ENCODE data around the gene CC2D2A.

The CC2D2A gene

DNA sequence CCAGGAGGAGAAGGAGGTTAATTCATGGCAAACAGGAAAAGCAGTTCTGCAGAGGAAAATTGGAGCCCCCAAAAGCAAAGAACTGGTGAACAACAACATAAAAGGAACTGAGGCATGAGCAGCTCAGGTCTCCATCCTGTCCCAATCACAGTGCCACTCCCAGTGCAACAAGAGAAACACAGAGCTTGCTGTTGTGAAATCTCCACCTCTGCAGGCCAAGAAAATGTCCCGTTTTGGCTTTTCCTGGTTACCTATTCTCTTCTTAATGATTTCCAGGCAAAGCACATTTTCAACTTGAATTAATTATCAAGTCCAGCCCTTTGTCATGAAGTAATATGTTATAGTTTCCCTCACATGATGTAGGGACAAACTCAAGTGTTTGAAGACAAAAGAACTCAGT is 41.1 kb upstream of the CC2D2A start:
- Histone ChIP-seq H3F3A (ENCODE audit: insufficient read depth) (no peaks in the 10 kb centered on the region), H2AFZ (ENCODE audit: low read depth, low read length, severe bottlenecking) (no peak overlapping the region), H3K27ac (ENCODE audit: low read depth, low read length) (no peak overlapping the region), H3K79me2 (ENCODE audit: insufficient read depth, low read length) (no peaks in the 10 kb centered on the region), H3K9ac (ENCODE audit: low read length) (no peak overlapping the region), H3K27me3 (ENCODE audit: low read length) (no peaks in the 10 kb centered on the region), H3K9me2 (replicated peaks; ENCODE audit: insufficient read depth, low read length) (no peaks in the 10 kb centered on the region), H4K20me1 (ENCODE audit: low read depth, low read length) (no peaks in the 10 kb centered on the region), H3K9me3 (ENCODE audit: insufficient read depth, low read length) (no peaks in the 10 kb centered on the region), H3K4me2 (ENCODE audit: low read depth, low read length, poor library complexity, severe bottlenecking) (no peak overlapping the region), H3K36me3 (ENCODE audit: low read length) (no peaks in the 10 kb centered on the region), H3K4me3 (ENCODE audit: insufficient read depth, low read length, poor library complexity, severe bottlenecking) (no peak overlapping the region)
- TF ChIP-seq, protein P1, sequence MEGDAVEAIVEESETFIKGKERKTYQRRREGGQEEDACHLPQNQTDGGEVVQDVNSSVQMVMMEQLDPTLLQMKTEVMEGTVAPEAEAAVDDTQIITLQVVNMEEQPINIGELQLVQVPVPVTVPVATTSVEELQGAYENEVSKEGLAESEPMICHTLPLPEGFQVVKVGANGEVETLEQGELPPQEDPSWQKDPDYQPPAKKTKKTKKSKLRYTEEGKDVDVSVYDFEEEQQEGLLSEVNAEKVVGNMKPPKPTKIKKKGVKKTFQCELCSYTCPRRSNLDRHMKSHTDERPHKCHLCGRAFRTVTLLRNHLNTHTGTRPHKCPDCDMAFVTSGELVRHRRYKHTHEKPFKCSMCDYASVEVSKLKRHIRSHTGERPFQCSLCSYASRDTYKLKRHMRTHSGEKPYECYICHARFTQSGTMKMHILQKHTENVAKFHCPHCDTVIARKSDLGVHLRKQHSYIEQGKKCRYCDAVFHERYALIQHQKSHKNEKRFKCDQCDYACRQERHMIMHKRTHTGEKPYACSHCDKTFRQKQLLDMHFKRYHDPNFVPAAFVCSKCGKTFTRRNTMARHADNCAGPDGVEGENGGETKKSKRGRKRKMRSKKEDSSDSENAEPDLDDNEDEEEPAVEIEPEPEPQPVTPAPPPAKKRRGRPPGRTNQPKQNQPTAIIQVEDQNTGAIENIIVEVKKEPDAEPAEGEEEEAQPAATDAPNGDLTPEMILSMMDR (IDR thresholded peaks at IDR 0.05; ENCODE audit: insufficient read depth, low read length, poor library complexity, severe bottlenecking): no peak
- TF ChIP-seq EZH2phosphoT487 (conservative IDR thresholded peaks at IDR 0.05; ENCODE audit: low read length): no peak

DNA sequence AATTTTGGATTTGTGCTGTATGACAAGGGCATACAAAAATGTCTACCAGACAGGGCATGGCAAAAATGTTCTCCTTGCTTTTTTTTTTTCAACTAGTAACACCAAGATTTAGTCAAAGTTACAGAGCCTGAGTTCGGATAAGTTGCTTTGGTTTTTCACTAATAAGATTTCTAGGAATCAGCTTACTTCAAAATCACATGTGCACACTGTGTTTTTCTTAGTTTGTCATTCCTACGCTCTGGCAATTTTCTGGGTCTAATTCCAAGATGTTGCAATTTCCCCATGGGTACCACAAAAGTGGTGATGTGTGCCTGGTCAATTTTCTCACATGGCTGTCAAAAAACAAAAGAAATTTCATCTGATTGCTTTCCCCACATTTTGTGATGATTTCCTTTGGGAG is 35.6 kb upstream of the CC2D2A start:
- Histone ChIP-seq H3K27ac (ENCODE audit: low read depth, low read length) (no peak overlapping the region), H3K9me2 (replicated peaks; ENCODE audit: insufficient read depth, low read length) (no peaks in the 10 kb centered on the region), H3K4me2 (ENCODE audit: low read depth, low read length, poor library complexity, severe bottlenecking) (no peak overlapping the region)

DNA sequence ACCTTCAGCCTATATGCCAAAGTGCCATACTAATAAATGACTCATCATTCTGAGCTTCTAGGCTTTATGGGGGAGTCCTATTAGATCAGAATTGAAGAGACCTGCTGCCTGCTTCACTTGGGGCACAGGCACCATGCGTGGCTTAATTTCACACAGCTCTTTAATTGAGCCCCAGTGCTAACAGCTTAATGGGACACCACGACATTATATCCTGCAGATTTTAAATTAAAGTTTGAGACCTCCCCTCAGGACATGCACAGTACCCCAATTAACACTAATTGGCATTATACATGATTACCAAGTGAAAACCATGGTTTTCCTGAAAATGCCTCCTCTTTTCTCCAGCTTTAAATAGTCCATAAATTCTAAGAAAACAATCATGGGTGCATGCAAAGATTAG is 35.0 kb upstream of the CC2D2A start:
- Histone ChIP-seq H3K9me3 (ENCODE audit: insufficient read depth, low read length) (no peaks in the 10 kb centered on the region), H3K4me3 (ENCODE audit: insufficient read depth, low read length, poor library complexity, severe bottlenecking) (no peak overlapping the region), H3K27ac (ENCODE audit: low read depth, low read length) (no peak overlapping the region), H3K9me2 (replicated peaks; ENCODE audit: insufficient read depth, low read length) (no peaks in the 10 kb centered on the region), H3F3A (ENCODE audit: insufficient read depth) (no peaks in the 10 kb centered on the region), H3K79me2 (ENCODE audit: insufficient read depth, low read length) (no peaks in the 10 kb centered on the region), H3K9ac (ENCODE audit: low read length) (no peak overlapping the region), H3K4me2 (ENCODE audit: low read depth, low read length, poor library complexity, severe bottlenecking) (no peak overlapping the region), H3K27me3 (ENCODE audit: low read length) (no peaks in the 10 kb centered on the region), H2AFZ (ENCODE audit: low read depth, low read length, severe bottlenecking) (no peak overlapping the region), H3K36me3 (ENCODE audit: low read length) (no peaks in the 10 kb centered on the region), H4K20me1 (ENCODE audit: low read depth, low read length) (no peaks in the 10 kb centered on the region)
- TF ChIP-seq, protein P1 (IDR thresholded peaks at IDR 0.05; ENCODE audit: insufficient read depth, low read length, poor library complexity, severe bottlenecking): no peak
- TF ChIP-seq EZH2phosphoT487 (conservative IDR thresholded peaks at IDR 0.05; ENCODE audit: low read length): no peak

More for the DNA sequence above, 35.6 kb upstream of the CC2D2A start:
- Histone ChIP-seq H3K9me3 (ENCODE audit: insufficient read depth, low read length) (no peaks in the 10 kb centered on the region), H2AFZ (ENCODE audit: low read depth, low read length, severe bottlenecking) (no peak overlapping the region), H3F3A (ENCODE audit: insufficient read depth) (no peaks in the 10 kb centered on the region), H3K27me3 (ENCODE audit: low read length) (no peaks in the 10 kb centered on the region), H3K4me3 (ENCODE audit: insufficient read depth, low read length, poor library complexity, severe bottlenecking) (no peak overlapping the region), H3K36me3 (ENCODE audit: low read length) (no peaks in the 10 kb centered on the region), H4K20me1 (ENCODE audit: low read depth, low read length) (no peaks in the 10 kb centered on the region), H3K79me2 (ENCODE audit: insufficient read depth, low read length) (no peaks in the 10 kb centered on the region), H3K9ac (ENCODE audit: low read length) (no peak overlapping the region)
- TF ChIP-seq, protein P1 (IDR thresholded peaks at IDR 0.05; ENCODE audit: insufficient read depth, low read length, poor library complexity, severe bottlenecking): no peak
- TF ChIP-seq EZH2phosphoT487 (conservative IDR thresholded peaks at IDR 0.05; ENCODE audit: low read length): no peak
